HEK293 (cell line): ENCODE data around the gene ACVRL1.

Source experiments
- CTCF ChIA-PET: fragments of 350-600 bp; formaldehyde crosslinking; extraction: SDS; loops from one replicate; lab custom pipeline; 2021; ENCODE audit warnings: antibody characterized with exemption; lab: Yijun Ruan, JAX
- POLR2A ChIA-PET: fragments of 300-600 bp; formaldehyde crosslinking; extraction: SDS; loops from one replicate; lab custom pipeline; 2020; ENCODE audit warnings: antibody characterized with exemption, inconsistent platforms; lab: Yijun Ruan, JAX
- H3K27ac ChIP-seq: fragments of 200-500 bp; sonication (Bioruptor generic); 2 replicates; pipeline ENCODE4 v1.5.1; 2014; ENCODE audit warnings: low read depth, low read length, control low read depth, inconsistent platforms; ENCODE audit errors: extremely low read depth
- H3K36me3 ChIP-seq, 2 experiments: fragments of 200-500 bp in 1 of 2; sonication (Bioruptor generic) in 1 of 2; 1 replicate in 1 of 2; 2 replicates in 1 of 2; pipeline ENCODE4 v1.5.1; 2014 to 2017; ENCODE audit warnings: inconsistent platforms in 2 of 2, low read length in 2 of 2; ENCODE audit not compliant: control insufficient read depth in 2 of 2, insufficient read depth in 1 of 2
- H3K4me1 ChIP-seq: fragments of 200-500 bp; sonication (Bioruptor generic); 2 replicates; pipeline ENCODE4 v1.5.1; 2014; ENCODE audit warnings: mild to moderate bottlenecking, low read length, inconsistent platforms; ENCODE audit not compliant: control insufficient read depth, insufficient read depth
- H3K4me3 ChIP-seq: 2 replicates; pipeline ENCODE4 v1.5.1; 2011; ENCODE audit warnings: low read depth, mild to moderate bottlenecking, control low read depth, low read length, moderate library complexity
- H3K9me3 ChIP-seq: fragments of 200-500 bp; sonication (Bioruptor generic); 2 replicates; pipeline ENCODE4 v1.5.1; 2014; ENCODE audit warnings: low read depth, low read length, inconsistent platforms; ENCODE audit not compliant: control insufficient read depth, insufficient read depth
- FEZF1 ChIP-seq: fragments of 450-650 bp; formaldehyde crosslinking; IDR thresholded peaks from 2 replicates; pipeline ENCODE4 v1.5.1; 2016; ENCODE audit warnings: missing biosample characterization, missing genetic modification characterization
- GFI1B ChIP-seq: fragments of 450-650 bp; formaldehyde crosslinking; IDR thresholded peaks from 2 replicates; pipeline ENCODE4 v1.5.1; 2016; ENCODE audit warnings: missing biosample characterization, missing genetic modification characterization
- MEIS1 ChIP-seq: sonication (generic); formaldehyde crosslinking; IDR thresholded peaks from 2 replicates; pipeline ENCODE4 v1.8.1; 2022; ENCODE audit warnings: missing genetic modification reagents, mild to moderate bottlenecking, borderline replicate concordance
- PRDM1 ChIP-seq: fragments of 450-650 bp; formaldehyde crosslinking; IDR thresholded peaks from 2 replicates; pipeline ENCODE4; 2016; ENCODE audit warnings: missing biosample characterization, missing genetic modification characterization
- REPIN1 ChIP-seq: fragments of 450-650 bp; formaldehyde crosslinking; IDR thresholded peaks from 2 replicates; pipeline ENCODE4 v1.5.1; 2017; ENCODE audit warnings: missing biosample characterization, missing genetic modification characterization, low read depth
- YY1 ChIP-seq: fragments of 450-650 bp; formaldehyde crosslinking; IDR thresholded peaks from 2 replicates; pipeline ENCODE4 v1.5.1; 2018; ENCODE audit warnings: missing biosample characterization, missing genetic modification characterization
- ZFP37 ChIP-seq: fragments of 450-650 bp; formaldehyde crosslinking; IDR thresholded peaks from 2 replicates; pipeline ENCODE4 v1.5.1; 2016; ENCODE audit warnings: missing biosample characterization, missing genetic modification characterization
- ZIC2 ChIP-seq: fragments of 450-650 bp; formaldehyde crosslinking; IDR thresholded peaks from 2 replicates; pipeline ENCODE4 v1.5.1; 2016; ENCODE audit warnings: missing biosample characterization, missing genetic modification characterization
- ZNF19 ChIP-seq: fragments of 450-650 bp; formaldehyde crosslinking; IDR thresholded peaks from 2 replicates; pipeline ENCODE4; 2016; ENCODE audit warnings: missing biosample characterization, missing genetic modification characterization, low read depth
- ZNF248 ChIP-seq: fragments of 450-650 bp; formaldehyde crosslinking; IDR thresholded peaks from 2 replicates; pipeline ENCODE4 v1.5.1; 2017; ENCODE audit warnings: missing biosample characterization, missing genetic modification characterization
- ZNF37A ChIP-seq: fragments of 450-650 bp; IDR thresholded peaks from 2 replicates; pipeline ENCODE4 v1.5.1; 2018; ENCODE audit warnings: missing biosample characterization, missing genetic modification characterization
- ZNF555 ChIP-seq: fragments of 450-650 bp; formaldehyde crosslinking; conservative IDR thresholded peaks from 2 replicates; pipeline ENCODE4 v1.5.1; 2017; ENCODE audit warnings: missing biosample characterization, mild to moderate bottlenecking, missing genetic modification characterization, inconsistent platforms
- ZNF660 ChIP-seq: fragments of 450-650 bp; IDR thresholded peaks from 2 replicates; pipeline ENCODE4 v1.5.1; 2018; ENCODE audit warnings: missing biosample characterization, mild to moderate bottlenecking, missing genetic modification characterization
- ZNF830 ChIP-seq: fragments of 450-650 bp; IDR thresholded peaks from 2 replicates; pipeline ENCODE4 v1.5.0; 2018; ENCODE audit warnings: missing biosample characterization, missing genetic modification characterization, low read depth, mild to moderate bottlenecking, moderate library complexity
- TF ChIP-seq, protein P1 (sequence below): fragments of 450-650 bp; formaldehyde crosslinking; IDR thresholded peaks from 2 replicates; pipeline ENCODE4 v1.5.1; 2016; ENCODE audit warnings: missing biosample characterization, missing genetic modification characterization
- TF ChIP-seq, protein P2 (sequence below): IDR thresholded peaks from 2 replicates; pipeline ENCODE4 v1.6.1; 2011; ENCODE audit warnings: mild to moderate bottlenecking, low read depth, low read length, borderline replicate concordance
- TF ChIP-seq, protein P3 (sequence below): sonication (generic); formaldehyde crosslinking; IDR thresholded peaks from 2 replicates; pipeline ENCODE4 v1.8.1; 2022; ENCODE audit warnings: mild to moderate bottlenecking, moderate library complexity, missing genetic modification reagents
- TF ChIP-seq, protein P4 (sequence below): fragments of 450-650 bp; IDR thresholded peaks from 2 replicates; pipeline ENCODE4 v1.5.1; 2018; ENCODE audit warnings: missing biosample characterization, missing genetic modification characterization

The ACVRL1 gene

DNA sequence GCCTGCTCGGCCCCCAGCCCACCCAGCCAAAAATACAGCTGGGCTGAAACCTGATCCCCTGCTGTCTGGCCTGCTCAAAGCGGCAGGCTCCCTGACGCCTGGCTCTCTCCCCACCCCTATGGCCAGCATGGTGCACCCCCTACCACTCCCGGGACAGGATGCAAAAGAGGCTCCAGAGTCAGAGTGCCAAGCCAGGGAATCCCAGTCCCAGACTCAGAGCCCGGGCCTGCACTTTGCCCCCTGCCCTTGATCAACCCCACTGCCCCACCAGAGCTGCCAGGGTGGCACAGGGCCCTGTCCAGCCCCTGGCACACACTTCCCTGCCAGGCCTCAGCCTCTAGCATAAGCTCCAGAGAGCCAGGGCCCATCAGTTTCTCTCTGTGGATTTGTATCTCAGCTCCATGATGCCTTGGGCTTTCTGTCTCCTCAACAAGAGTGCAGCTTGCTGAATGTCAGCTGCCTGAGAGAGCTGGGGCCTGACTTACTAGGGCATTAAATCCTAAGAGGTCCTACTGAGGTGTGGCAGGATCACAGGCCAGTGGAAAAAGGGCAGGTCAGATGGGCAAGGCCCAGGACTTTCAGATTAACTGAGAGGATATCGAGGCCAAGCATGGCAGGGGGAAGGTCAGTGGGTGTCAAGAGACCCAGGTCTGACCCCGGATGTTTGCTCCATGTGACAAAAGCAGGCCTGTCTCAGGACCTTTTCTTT lies 13.9 kb downstream of the ACVRL1 start:
- Histone ChIP-seq H3K9me3 (no peaks in the 10 kb centered on the region), H3K4me3 (no peak overlapping the region), H3K4me1 (peaks cover 4% of the 10 kb centered on the region; the same call in 1 of the 2 replicates), H3K36me3 (no peaks in the 10 kb centered on the region), H3K27ac (no peak overlapping the region)
- TF ChIP-seq, protein P1, sequence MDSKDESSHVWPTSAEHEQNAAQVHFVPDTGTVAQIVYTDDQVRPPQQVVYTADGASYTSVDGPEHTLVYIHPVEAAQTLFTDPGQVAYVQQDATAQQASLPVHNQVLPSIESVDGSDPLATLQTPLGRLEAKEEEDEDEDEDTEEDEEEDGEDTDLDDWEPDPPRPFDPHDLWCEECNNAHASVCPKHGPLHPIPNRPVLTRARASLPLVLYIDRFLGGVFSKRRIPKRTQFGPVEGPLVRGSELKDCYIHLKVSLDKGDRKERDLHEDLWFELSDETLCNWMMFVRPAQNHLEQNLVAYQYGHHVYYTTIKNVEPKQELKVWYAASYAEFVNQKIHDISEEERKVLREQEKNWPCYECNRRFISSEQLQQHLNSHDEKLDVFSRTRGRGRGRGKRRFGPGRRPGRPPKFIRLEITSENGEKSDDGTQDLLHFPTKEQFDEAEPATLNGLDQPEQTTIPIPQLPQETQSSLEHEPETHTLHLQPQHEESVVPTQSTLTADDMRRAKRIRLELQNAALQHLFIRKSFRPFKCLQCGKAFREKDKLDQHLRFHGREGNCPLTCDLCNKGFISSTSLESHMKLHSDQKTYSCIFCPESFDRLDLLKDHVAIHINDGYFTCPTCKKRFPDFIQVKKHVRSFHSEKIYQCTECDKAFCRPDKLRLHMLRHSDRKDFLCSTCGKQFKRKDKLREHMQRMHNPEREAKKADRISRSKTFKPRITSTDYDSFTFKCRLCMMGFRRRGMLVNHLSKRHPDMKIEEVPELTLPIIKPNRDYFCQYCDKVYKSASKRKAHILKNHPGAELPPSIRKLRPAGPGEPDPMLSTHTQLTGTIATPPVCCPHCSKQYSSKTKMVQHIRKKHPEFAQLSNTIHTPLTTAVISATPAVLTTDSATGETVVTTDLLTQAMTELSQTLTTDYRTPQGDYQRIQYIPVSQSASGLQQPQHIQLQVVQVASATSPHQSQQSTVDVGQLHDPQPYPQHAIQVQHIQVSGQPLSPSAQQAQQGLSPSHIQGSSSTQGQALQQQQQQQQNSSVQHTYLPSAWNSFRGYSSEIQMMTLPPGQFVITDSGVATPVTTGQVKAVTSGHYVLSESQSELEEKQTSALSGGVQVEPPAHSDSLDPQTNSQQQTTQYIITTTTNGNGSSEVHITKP (tag by site-specific recombination) = peak; percentile 47
- TF ChIP-seq REPIN1 = no peak
- TF ChIP-seq ZIC2 = peak; percentile 64
- ChIA-PET POLR2A (no interaction called here), CTCF (interaction anchor here (0.5 to 3.6 kb wide), 7 partner anchors 9 to 107 kb away, joined by 3 to 40 read pairs (median 6); no protein-coding TSS in a partner anchor)

DNA sequence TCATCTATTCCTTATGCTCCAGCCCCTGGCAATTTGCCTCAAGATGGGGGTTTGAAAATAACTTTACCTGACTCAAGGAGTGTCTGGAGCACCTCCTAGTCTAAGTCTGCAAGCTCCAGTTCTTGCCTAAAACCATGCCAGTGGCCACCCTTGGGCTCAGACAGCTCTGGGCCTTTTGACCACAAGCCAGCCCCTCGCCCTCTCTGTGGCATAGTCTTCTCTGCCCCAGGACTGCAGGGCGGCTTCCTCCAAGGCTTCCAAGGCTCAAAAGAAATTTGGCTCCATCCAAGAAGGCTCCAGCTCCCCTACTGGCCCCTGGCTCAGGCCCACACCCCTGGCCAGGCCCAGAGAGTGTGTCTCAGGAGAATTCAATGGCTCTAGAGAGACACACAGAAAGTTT lies 14.8 kb downstream of the ACVRL1 start:
- CTCF ChIA-PET = interaction anchor here (0.5 to 3.6 kb wide), 18 partner anchors 10 to 200 kb away, joined by 3 to 40 read pairs (median 6); no protein-coding TSS in a partner anchor

DNA sequence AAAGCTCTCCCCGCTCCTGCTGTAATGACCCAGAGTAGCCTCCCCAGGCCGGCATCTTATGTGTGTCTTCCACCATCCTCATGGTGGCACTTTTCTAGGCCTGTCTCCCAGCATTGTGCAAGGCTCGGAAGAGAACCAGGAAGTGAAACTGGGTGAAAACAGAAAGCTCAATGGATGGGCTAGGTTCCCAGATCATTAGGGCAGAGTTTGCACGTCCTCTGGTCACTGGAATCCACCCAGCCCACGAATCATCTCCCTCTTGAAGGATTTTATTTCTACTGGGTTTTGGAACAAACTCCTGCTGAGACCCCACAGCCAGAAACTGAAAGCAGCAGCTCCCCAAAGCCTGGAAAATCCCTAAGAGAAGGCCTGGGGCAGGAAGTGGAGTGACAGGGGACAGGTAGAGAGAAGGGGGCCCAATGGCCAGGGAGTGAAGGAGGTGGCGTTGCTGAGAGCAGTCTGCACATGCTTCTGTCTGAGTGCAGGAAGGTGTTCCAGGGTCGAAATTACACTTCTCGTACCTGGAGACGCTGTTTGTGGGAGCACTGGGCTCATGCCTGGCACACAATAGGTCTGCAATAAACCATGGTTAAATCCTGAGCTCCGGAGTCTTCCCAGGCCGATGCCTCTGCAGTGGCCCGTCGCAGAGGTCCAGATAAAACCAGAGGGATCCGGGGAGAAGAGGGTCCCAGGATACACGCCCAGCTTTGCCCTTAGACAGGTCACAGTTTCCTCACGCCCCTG lies 15.6 kb downstream of the ACVRL1 start:
- POLR2A ChIA-PET = no interaction called here
- H3K4me3 ChIP-seq = no peak overlapping the region
- TF ChIP-seq, protein P2, sequence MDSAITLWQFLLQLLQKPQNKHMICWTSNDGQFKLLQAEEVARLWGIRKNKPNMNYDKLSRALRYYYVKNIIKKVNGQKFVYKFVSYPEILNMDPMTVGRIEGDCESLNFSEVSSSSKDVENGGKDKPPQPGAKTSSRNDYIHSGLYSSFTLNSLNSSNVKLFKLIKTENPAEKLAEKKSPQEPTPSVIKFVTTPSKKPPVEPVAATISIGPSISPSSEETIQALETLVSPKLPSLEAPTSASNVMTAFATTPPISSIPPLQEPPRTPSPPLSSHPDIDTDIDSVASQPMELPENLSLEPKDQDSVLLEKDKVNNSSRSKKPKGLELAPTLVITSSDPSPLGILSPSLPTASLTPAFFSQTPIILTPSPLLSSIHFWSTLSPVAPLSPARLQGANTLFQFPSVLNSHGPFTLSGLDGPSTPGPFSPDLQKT = no peak
- 0 out of 2 replicates have a peak, but pooled peaks have one; percentile 26 for TF ChIP-seq YY1 (tag by site-specific recombination)
- TF ChIP-seq, all 188 proteins: peak for 1
- no peaks in the 10 kb centered on the region for H3K36me3 ChIP-seq
- H3K27ac ChIP-seq = no peak overlapping the region
- no peaks in the 10 kb centered on the region for H3K9me3 ChIP-seq
- CTCF ChIA-PET = interaction anchor here (0.5 to 3.6 kb wide), 33 partner anchors 8 to 551 kb away, joined by 3 to 40 read pairs (median 4); no protein-coding TSS in a partner anchor
- peaks cover 4% of the 10 kb centered on the region; the same call in 1 of the 2 replicates for H3K4me1 ChIP-seq

More for the DNA sequence above, 14.8 kb downstream of the ACVRL1 start:
- no peaks in the 10 kb centered on the region for H3K9me3 ChIP-seq
- H3K4me1 ChIP-seq = peaks cover 4% of the 10 kb centered on the region; the same call in 1 of the 2 replicates
- no peaks in the 10 kb centered on the region for H3K36me3 ChIP-seq
- POLR2A ChIA-PET = no interaction called here
- no peak for TF ChIP-seq ZNF248 (tag by site-specific recombination)
- TF ChIP-seq MEIS1 (CRISPR knock-in tag) = no peak
- TF ChIP-seq, protein P3, sequence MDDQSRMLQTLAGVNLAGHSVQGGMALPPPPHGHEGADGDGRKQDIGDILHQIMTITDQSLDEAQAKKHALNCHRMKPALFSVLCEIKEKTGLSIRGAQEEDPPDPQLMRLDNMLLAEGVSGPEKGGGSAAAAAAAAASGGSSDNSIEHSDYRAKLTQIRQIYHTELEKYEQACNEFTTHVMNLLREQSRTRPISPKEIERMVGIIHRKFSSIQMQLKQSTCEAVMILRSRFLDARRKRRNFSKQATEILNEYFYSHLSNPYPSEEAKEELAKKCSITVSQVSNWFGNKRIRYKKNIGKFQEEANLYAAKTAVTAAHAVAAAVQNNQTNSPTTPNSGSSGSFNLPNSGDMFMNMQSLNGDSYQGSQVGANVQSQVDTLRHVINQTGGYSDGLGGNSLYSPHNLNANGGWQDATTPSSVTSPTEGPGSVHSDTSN = no peak
- no peak for TF ChIP-seq ZNF660 (tag by site-specific recombination)
- TF ChIP-seq ZNF555 (tag by site-specific recombination) = no peak
- no peak for TF ChIP-seq ZNF37A (tag by site-specific recombination)
- TF ChIP-seq, protein P4, sequence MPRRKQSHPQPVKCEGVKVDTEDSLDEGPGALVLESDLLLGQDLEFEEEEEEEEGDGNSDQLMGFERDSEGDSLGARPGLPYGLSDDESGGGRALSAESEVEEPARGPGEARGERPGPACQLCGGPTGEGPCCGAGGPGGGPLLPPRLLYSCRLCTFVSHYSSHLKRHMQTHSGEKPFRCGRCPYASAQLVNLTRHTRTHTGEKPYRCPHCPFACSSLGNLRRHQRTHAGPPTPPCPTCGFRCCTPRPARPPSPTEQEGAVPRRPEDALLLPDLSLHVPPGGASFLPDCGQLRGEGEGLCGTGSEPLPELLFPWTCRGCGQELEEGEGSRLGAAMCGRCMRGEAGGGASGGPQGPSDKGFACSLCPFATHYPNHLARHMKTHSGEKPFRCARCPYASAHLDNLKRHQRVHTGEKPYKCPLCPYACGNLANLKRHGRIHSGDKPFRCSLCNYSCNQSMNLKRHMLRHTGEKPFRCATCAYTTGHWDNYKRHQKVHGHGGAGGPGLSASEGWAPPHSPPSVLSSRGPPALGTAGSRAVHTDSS (tag by site-specific recombination) = no peak
- no peak for TF ChIP-seq FEZF1 (tag by site-specific recombination)
- no peak for TF ChIP-seq ZNF830 (tag by site-specific recombination)
- no peak for TF ChIP-seq ZNF19 (tag by site-specific recombination)
- no peak for TF ChIP-seq GFI1B (tag by site-specific recombination)
- no peak for TF ChIP-seq ZFP37 (tag by site-specific recombination)
- no peak for TF ChIP-seq PRDM1 (tag by site-specific recombination)
- H3K4me3 ChIP-seq = no peak overlapping the region
- no peak overlapping the region for H3K27ac ChIP-seq
